ENCODE measurements around the gene UBE2J1. TPM values are rescaled to one million over a fixed set of nuclear protein-coding genes. Genes with fewer than 3 reads are reported as not detected.

The UBE2J1 gene
- total and polyA plus RNA-seq, 7 experiments from 2014 or later: 18.8 to 47.7 (median 27.7) TPM

DNA sequence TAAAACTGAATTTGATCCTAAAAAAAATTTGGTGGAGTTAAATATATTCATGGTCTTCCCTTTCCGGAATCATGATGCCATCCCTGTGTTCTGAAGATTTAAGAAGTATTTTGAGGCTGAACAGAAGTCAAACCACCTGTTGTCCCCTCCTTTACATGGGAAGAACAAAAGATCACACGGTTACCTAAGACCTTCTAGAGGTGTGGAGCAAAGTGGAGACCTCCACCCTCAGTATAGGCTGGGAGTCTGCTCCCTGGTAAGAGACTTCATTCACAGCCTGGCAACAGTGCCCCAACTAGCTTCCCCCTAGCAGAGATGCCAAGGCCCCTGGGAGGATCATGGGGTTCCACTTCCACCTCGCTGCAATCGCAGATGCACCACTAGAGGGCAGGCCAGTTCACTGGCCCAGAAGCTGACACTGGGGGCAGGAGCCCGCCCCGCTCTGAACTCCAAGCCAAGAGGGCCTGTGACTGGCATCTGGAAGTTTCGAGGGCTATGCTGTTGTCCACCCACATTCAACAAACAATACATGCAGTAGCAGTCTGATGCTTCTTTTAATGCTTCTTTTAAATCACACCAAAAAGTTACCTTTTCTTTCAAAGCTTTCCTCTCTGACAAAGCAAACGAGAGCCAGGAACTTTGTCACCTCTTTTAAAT lies 19.5 kb upstream of the UBE2J1 start:
- peak; percentile 85 for ATAC-seq
- no peaks in the 10 kb centered on the region for H3K27me3 ChIP-seq (ENCODE audit: control insufficient read depth in 2 of 2, insufficient read depth in 2 of 2, low read length in 2 of 2)
- ChIA-PET POLR2A (interaction anchor here (0.7 to 1.2 kb wide), 6 partner anchors 12 to 291 kb away, joined by 3 to 6 read pairs (median 4); partner anchors contain the start of gene PNRC1), CTCF (interaction anchor here (0.6 to 3.2 kb wide), 30 partner anchors 9 to 1974 kb away, joined by 3 to 26 read pairs (median 3); partner anchors contain the start of genes RNGTT and UBE2J1)
- no peaks in the 10 kb centered on the region for H3K9me3 ChIP-seq (ENCODE audit: control insufficient read depth in 2 of 3, low read length in 3 of 3)
- H3K4me3 Mint-ChIP-seq: peak overlapping the region in 3 of 10 donors; percentile 13 to 49 (median 29)
- no peak overlapping the region for H3K27ac ChIP-seq (ENCODE audit: low read depth, low read length)
- H3K36me3 Mint-ChIP-seq: peaks cover 0 to 8% (median 0%) of the 10 kb centered on the region in 5 donors
- H3K4me1 Mint-ChIP-seq: peaks cover 0 to 42% (median 9%) of the 10 kb centered on the region in 7 donors
- intact Hi-C loops (cut with micrococcal nuclease): loop anchor here (1.0 to 10.0 kb wide), 13 partner anchors 15 to 1105 kb away; partner anchors contain the start of genes ANKRD6 (in 2 of the 2), CASP8AP2 (in 1 of the 2), PNRC1 (in 1 of the 2) and RRAGD (in 1 of the 2)
- no peaks in the 10 kb centered on the region for H3K36me3 ChIP-seq (ENCODE audit: control insufficient read depth in 2 of 3, insufficient read depth in 3 of 3, low read length in 3 of 3)
- H3K27me3 Mint-ChIP-seq: no peaks in the 10 kb centered on the region
- H3K4me3 ChIP-seq (ENCODE audit: low read length): no peak overlapping the region
- H3K4me1 ChIP-seq (ENCODE audit: control insufficient read depth in 2 of 2, insufficient read depth in 2 of 2, low read length in 2 of 2): peaks cover 6 to 8% of the 10 kb centered on the region in 2 donors
- peak overlapping the region in 5 of 9 donors; percentile 39 to 87 (median 59) for H3K27ac Mint-ChIP-seq
- H3K9me3 Mint-ChIP-seq: no peaks in the 10 kb centered on the region
- peak; percentile 55 to 79 (median 68) for DNase-seq

DNA sequence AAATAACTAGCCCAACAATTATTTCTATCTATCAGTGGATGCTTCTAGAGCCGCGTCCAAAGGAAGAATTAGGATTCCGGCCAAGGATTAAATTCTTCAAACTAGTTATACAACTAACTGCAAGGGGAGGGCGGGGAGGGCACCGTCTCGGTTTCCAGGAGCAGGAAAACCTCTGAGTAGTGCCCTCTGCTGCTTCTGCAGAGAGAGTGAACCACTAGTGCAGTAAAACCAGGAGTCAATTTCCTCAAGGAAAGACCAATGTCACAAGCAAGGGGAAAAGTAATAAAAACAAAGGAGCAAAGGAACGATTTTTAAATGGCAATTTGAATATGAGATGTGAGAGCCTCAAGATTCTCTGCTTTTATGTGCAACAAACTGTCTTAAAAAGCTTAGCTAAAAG lies 16.5 kb upstream of the UBE2J1 start:
- Histone ChIP-seq H3K36me3 (ENCODE audit: control insufficient read depth in 2 of 3, insufficient read depth in 3 of 3, low read length in 3 of 3) (no peaks in the 10 kb centered on the region), H3K27ac (ENCODE audit: low read depth, low read length) (no peak overlapping the region), H3K4me1 (ENCODE audit: control insufficient read depth in 2 of 2, insufficient read depth in 2 of 2, low read length in 2 of 2) (peaks cover 0 to 21% of the 10 kb centered on the region in 2 donors), H3K4me3 (ENCODE audit: low read length) (no peak overlapping the region), H3K9me3 (ENCODE audit: control insufficient read depth in 2 of 3, low read length in 3 of 3) (no peaks in the 10 kb centered on the region), H3K27me3 (ENCODE audit: control insufficient read depth in 2 of 2, insufficient read depth in 2 of 2, low read length in 2 of 2) (no peaks in the 10 kb centered on the region)
- Mint-ChIP-seq H3K4me1 (peaks cover 8 to 36% (median 17%) of the 10 kb centered on the region in 7 donors), H3K4me3 (no peak overlapping the region), H3K9me3 (no peaks in the 10 kb centered on the region), H3K27ac (no peak overlapping the region), H3K27me3 (no peaks in the 10 kb centered on the region), H3K36me3 (peaks cover 0 to 3% (median 0%) of the 10 kb centered on the region in 5 donors)
- DNase-seq: no peak
- intact Hi-C loops (cut with micrococcal nuclease): loop anchor here (1.0 to 2.0 kb wide), 3 partner anchors 12 to 1110 kb away; no protein-coding TSS in a partner anchor
- ChIA-PET CTCF (interaction anchor here (0.7 kb wide), 1 partner anchor 531 kb away, joined by 3 read pairs; no protein-coding TSS in a partner anchor), POLR2A (no interaction called here)
- ATAC-seq: no peak

DNA sequence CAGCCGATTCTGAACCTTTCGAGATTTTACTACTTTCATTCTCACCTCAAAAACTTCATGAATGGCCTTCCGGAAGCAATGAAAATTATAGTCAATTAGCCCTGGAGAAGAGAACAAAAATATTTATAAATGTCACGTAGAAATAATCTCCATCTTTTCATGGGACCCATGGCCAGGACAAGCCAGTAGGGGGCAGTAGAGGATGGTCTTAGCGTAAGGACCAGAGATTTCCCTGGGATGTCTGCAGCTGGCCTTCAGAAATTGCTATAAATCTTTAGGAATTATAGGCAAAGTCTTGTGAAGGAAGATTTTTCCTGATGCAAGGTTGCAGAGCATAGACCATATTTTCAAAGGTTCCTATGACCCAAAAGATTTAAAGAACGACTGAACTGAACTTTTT lies 15.6 kb upstream of the UBE2J1 start:
- no peaks in the 10 kb centered on the region for H3K27me3 ChIP-seq (ENCODE audit: control insufficient read depth in 2 of 2, insufficient read depth in 2 of 2, low read length in 2 of 2)
- intact Hi-C loops (cut with micrococcal nuclease): loop anchor here (1.0 to 2.0 kb wide), 3 partner anchors 11 to 1111 kb away; no protein-coding TSS in a partner anchor
- ChIA-PET CTCF (interaction anchor here (0.8 to 1.7 kb wide), 3 partner anchors 39 to 1570 kb away, joined by 3 read pairs; no protein-coding TSS in a partner anchor), POLR2A (no interaction called here)
- Mint-ChIP-seq H3K27ac (no peak overlapping the region), H3K9me3 (peaks cover 0 to under 1% (median 0%) of the 10 kb centered on the region in 11 donors), H3K36me3 (peaks cover 0 to 4% (median 0%) of the 10 kb centered on the region in 5 donors), H3K4me1 (peaks cover 9 to 35% (median 22%) of the 10 kb centered on the region in 7 donors), H3K4me3 (no peak overlapping the region), H3K27me3 (no peaks in the 10 kb centered on the region)
- H3K9me3 ChIP-seq (ENCODE audit: control insufficient read depth in 2 of 3, low read length in 3 of 3): no peaks in the 10 kb centered on the region
- H3K36me3 ChIP-seq (ENCODE audit: control insufficient read depth in 2 of 3, insufficient read depth in 3 of 3, low read length in 3 of 3): no peaks in the 10 kb centered on the region
- peaks cover 0 to 21% of the 10 kb centered on the region in 2 donors for H3K4me1 ChIP-seq (ENCODE audit: control insufficient read depth in 2 of 2, insufficient read depth in 2 of 2, low read length in 2 of 2)
- no peak overlapping the region for H3K4me3 ChIP-seq (ENCODE audit: low read length)
- H3K27ac ChIP-seq (ENCODE audit: low read depth, low read length): no peak overlapping the region
- DNase-seq (peak in 8 of 9 donors; percentile 20 to 61 (median 38)), ATAC-seq (peak; percentile 56)

DNA sequence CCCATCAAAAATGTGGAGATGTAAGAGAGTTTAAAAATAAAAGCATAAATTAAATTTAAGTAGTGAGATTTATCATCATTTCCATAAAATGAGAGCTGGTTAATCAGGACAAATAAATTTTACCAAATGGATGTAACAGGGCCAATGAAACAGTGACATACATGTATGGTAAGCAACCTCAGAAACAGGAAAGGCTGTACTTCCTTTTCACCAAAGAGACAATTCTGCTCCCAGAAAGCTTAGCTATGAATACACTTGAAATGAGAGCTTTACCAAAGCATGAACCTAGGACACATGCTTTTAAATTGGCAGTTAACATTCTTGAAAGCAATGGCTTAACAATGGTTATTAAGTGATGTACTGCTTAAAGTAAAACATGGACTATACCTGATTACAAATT lies 12.1 kb upstream of the UBE2J1 start:
- H3K27ac Mint-ChIP-seq: peak overlapping the region in 2 of 9 donors; percentile 27 to 33
- H3K9me3 ChIP-seq (ENCODE audit: control insufficient read depth in 2 of 3, low read length in 3 of 3): no peaks in the 10 kb centered on the region
- H3K4me1 Mint-ChIP-seq: peaks cover 13 to 38% (median 34%) of the 10 kb centered on the region in 7 donors
- H3K4me3 ChIP-seq (ENCODE audit: low read length): no peak overlapping the region
- peak overlapping the region in 2 of 10 donors; percentile 32 to 52 for H3K4me3 Mint-ChIP-seq
- H3K27me3 ChIP-seq (ENCODE audit: control insufficient read depth in 2 of 2, insufficient read depth in 2 of 2, low read length in 2 of 2): no peaks in the 10 kb centered on the region
- H3K27me3 Mint-ChIP-seq: no peaks in the 10 kb centered on the region
- peaks cover 0 to 13% of the 10 kb centered on the region in 2 donors for H3K4me1 ChIP-seq (ENCODE audit: control insufficient read depth in 2 of 2, insufficient read depth in 2 of 2, low read length in 2 of 2)
- H3K36me3 ChIP-seq (ENCODE audit: control insufficient read depth in 2 of 3, insufficient read depth in 3 of 3, low read length in 3 of 3): no peaks in the 10 kb centered on the region
- CTCF ChIA-PET: interaction anchor here (0.7 to 1.9 kb wide), 5 partner anchors 9 to 245 kb away, joined by 3 to 4 read pairs (median 4); partner anchors contain the start of gene UBE2J1
- POLR2A ChIA-PET: interaction anchor here (0.6 to 5.9 kb wide), 5 partner anchors 10 to 285 kb away, joined by 3 to 23 read pairs (median 6); partner anchors contain the start of genes PNRC1 and UBE2J1
- H3K9me3 Mint-ChIP-seq: peaks cover 0 to 3% (median 0%) of the 10 kb centered on the region in 11 donors
- DNase-seq: no peak
- ATAC-seq: no peak
- no peak overlapping the region for H3K27ac ChIP-seq (ENCODE audit: low read depth, low read length)
- intact Hi-C loops (cut with micrococcal nuclease): loop anchor here in 1 of 2 donors (1.0 kb wide), 1 partner anchor 12 kb away; the partner anchor contains the start of gene UBE2J1
- H3K36me3 Mint-ChIP-seq: peaks cover 0 to 8% (median 0%) of the 10 kb centered on the region in 5 donors

DNA sequence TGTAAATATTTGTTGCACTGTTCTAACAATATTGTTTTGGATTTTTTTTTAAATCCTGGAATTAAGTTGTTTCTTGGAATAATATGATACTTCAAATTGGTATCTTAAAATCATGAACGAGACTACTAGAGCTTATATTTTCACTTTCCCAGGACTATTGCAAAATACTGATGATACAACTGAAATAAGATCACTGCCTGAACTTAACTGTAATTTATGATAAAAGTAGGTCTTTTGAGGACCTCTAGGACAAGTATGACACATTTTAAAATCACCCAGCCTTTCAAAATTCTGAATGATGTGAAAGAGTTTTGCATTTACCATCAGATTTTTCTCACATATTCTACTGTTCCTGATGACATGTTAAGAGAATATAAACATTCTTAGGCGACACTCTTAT lies 8.6 kb upstream of the UBE2J1 start:
- peaks cover 9 to 26% of the 10 kb centered on the region in 2 donors for H3K4me1 ChIP-seq (ENCODE audit: control insufficient read depth in 2 of 2, insufficient read depth in 2 of 2, low read length in 2 of 2)
- H3K9me3 Mint-ChIP-seq: peaks cover 0 to 3% (median 0%) of the 10 kb centered on the region in 11 donors
- peak overlapping the region in 1 of 10 donors; percentile 12 for H3K4me3 Mint-ChIP-seq
- no peaks in the 10 kb centered on the region for H3K36me3 ChIP-seq (ENCODE audit: control insufficient read depth in 2 of 3, insufficient read depth in 3 of 3, low read length in 3 of 3)
- ATAC-seq: no peak
- no peak overlapping the region for H3K27ac ChIP-seq (ENCODE audit: low read depth, low read length)
- peak overlapping the region in 4 of 9 donors; percentile 8 to 38 (median 22) for H3K27ac Mint-ChIP-seq
- H3K36me3 Mint-ChIP-seq: peaks cover 0 to 8% (median 0%) of the 10 kb centered on the region in 5 donors
- no peaks in the 10 kb centered on the region for H3K27me3 ChIP-seq (ENCODE audit: control insufficient read depth in 2 of 2, insufficient read depth in 2 of 2, low read length in 2 of 2)
- CTCF ChIA-PET: interaction anchor here (0.7 to 4.2 kb wide), 2 partner anchors 11 to 16 kb away, joined by 3 to 26 read pairs; no protein-coding TSS in a partner anchor
- no peak overlapping the region for H3K4me3 ChIP-seq (ENCODE audit: low read length)
- peaks cover 22 to 67% (median 57%) of the 10 kb centered on the region in 7 donors for H3K4me1 Mint-ChIP-seq
- POLR2A ChIA-PET: interaction anchor here (1.7 to 5.9 kb wide), 2 partner anchors 9 to 10 kb away, joined by 4 to 23 read pairs; partner anchors contain the start of gene UBE2J1
- no peaks in the 10 kb centered on the region for H3K27me3 Mint-ChIP-seq
- intact Hi-C loops (cut with micrococcal nuclease): no loop called here
- no peak for DNase-seq
- no peaks in the 10 kb centered on the region for H3K9me3 ChIP-seq (ENCODE audit: control insufficient read depth in 2 of 3, low read length in 3 of 3)

DNA sequence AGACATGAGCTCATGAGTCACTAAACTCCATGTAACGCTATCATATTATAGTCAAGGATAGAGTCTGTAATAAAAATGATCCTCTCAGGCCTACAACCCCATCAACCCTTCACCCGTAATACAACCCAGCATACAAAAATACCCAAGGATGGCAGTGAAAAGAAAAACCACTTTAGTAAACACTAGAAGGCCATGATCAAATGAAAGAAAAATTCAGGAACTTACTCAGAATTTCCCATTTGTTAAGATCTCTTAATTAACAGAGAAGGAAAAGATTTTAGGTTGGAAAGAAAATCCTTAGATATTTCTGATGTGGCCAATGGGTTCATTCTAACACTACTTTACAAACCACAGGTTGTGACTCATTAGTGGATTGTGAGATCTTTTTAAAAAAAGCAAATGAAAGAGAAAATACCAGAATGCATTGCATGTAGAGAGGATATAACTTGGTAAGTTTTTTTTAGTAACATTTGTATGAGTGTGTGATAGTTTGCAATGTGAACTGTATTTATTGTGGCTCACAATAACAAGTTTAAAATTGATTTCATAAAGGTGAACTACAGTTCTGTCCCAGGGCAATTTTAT lies 8.0 kb upstream of the UBE2J1 start:
- no peak overlapping the region for H3K27ac ChIP-seq (ENCODE audit: low read depth, low read length)
- Mint-ChIP-seq H3K36me3 (peaks cover 0 to 8% (median 0%) of the 10 kb centered on the region in 5 donors), H3K9me3 (peaks cover 0 to 3% (median 0%) of the 10 kb centered on the region in 11 donors), H3K27ac (peak overlapping the region in 6 of 9 donors; percentile 4 to 35 (median 15)), H3K27me3 (no peaks in the 10 kb centered on the region), H3K4me1 (peaks cover 22 to 68% (median 56%) of the 10 kb centered on the region in 7 donors), H3K4me3 (peak overlapping the region in 2 of 10 donors; percentile 5 to 10)
- H3K36me3 ChIP-seq (ENCODE audit: control insufficient read depth in 2 of 3, insufficient read depth in 3 of 3, low read length in 3 of 3): no peaks in the 10 kb centered on the region
- intact Hi-C loops (cut with micrococcal nuclease): loop anchor here in 1 of 2 donors (1.0 kb wide), 1 partner anchor 15 kb away; no protein-coding TSS in a partner anchor
- no peak overlapping the region for H3K4me3 ChIP-seq (ENCODE audit: low read length)
- ATAC-seq (peak; percentile 48), DNase-seq (no peak)
- peaks cover 12 to 26% of the 10 kb centered on the region in 2 donors for H3K4me1 ChIP-seq (ENCODE audit: control insufficient read depth in 2 of 2, insufficient read depth in 2 of 2, low read length in 2 of 2)
- ChIA-PET POLR2A (interaction anchor here (0.7 to 1.7 kb wide), 2 partner anchors 9 to 236 kb away, joined by 4 to 7 read pairs; no protein-coding TSS in a partner anchor), CTCF (interaction anchor here (0.5 to 4.2 kb wide), 3 partner anchors 12 to 210 kb away, joined by 3 to 26 read pairs (median 3); no protein-coding TSS in a partner anchor)
- no peaks in the 10 kb centered on the region for H3K9me3 ChIP-seq (ENCODE audit: control insufficient read depth in 2 of 3, low read length in 3 of 3)
- H3K27me3 ChIP-seq (ENCODE audit: control insufficient read depth in 2 of 2, insufficient read depth in 2 of 2, low read length in 2 of 2): no peaks in the 10 kb centered on the region
